Vagina (tissue), 2 donors: ENCODE data around the gene CLRN2.

ENCODE experiments used
- CTCF ChIP-seq, 3 experiments: fragments of 450-650 bp in 2 of 3; fragments of 200-600 bp in 1 of 3; sonication (generic) in 1 of 3; IDR thresholded peaks; one replicate each; pipeline ENCODE4 v1.5.1; 2017 to 2019; ENCODE audit warnings: antibody characterized with exemption in 3 of 3, mild to moderate bottlenecking in 2 of 3, moderate library complexity in 2 of 3
- POLR2A ChIP-seq, 2 donors: fragments of 450-650 bp; IDR thresholded peaks; one replicate each; pipeline ENCODE4 v1.6.1; 2017; ENCODE audit warnings: antibody characterized with exemption in 2 of 2, mild to moderate bottlenecking in 2 of 2, moderate library complexity in 2 of 2
- POLR2AphosphoS5 ChIP-seq, 2 donors: sonication (generic); formaldehyde crosslinking; IDR thresholded peaks; one replicate each; pipeline ENCODE4 v1.9.0; 2017; ENCODE audit warnings: antibody characterized with exemption in 2 of 2, mild to moderate bottlenecking in 2 of 2, low read depth in 1 of 2; ENCODE audit not compliant: insufficient read depth in 1 of 2

- TF ChIP-seq POLR2A (IDR thresholded peaks at IDR 0.05) (no peak), CTCF (IDR thresholded peaks at IDR 0.05) (no peak), POLR2AphosphoS5 (IDR thresholded peaks at IDR 0.05; ENCODE audit: insufficient read depth in 1 of 2, low read depth in 1 of 2) (no peak)
Observed at GRCh38 chr4:17574206-17574605, 59.2 kb downstream of the CLRN2 start.
